Endothelial cell of umbilical vein (primary cell): Measurements from ENCODE around the gene BSG. TPM values are rescaled to one million over a fixed set of nuclear protein-coding genes. Genes with fewer than 3 reads are reported as not detected.

ENCODE experiments used
- BruUV-seq: library from RNA; stranded (reverse); fragments of 400-500 nt; replicated peaks from 2 replicates; lab custom pipeline; 2021; lab: Mats Ljungman, UMichigan
- CTCF ChIA-PET: fragments of 300-600, 350-600 bp; sonication (Branson Sonifier 250); formaldehyde crosslinking; loops from one replicate; lab custom pipeline; 2021; ENCODE audit warnings: antibody characterized with exemption, inconsistent platforms; lab: Charles Lee
- POLR2A ChIA-PET: fragments of 300-600, 350-600 bp; sonication (Branson Sonifier 250); formaldehyde crosslinking; loops from one replicate; lab custom pipeline; 2021; ENCODE audit warnings: antibody characterized with exemption, inconsistent platforms; lab: Charles Lee
- DNase-seq: peaks from one replicate; pipeline ENCODE4 v3.0.0-alpha.2; 2011; ENCODE audit warnings: low read depth, low spot score
- FAIRE-seq: peaks from 2 replicates; lab custom pipeline; 2011; peaks lifted over from hg19 to GRCh38; lab: Jason Lieb, UNC
- H2AFZ ChIP-seq: 2 replicates; pipeline ENCODE4 v1.6.0; 2012; ENCODE audit warnings: low read depth, low read length, control low read depth, inconsistent platforms
- H3K27ac ChIP-seq: 2 replicates; pipeline ENCODE4 v1.5.1; 2011; ENCODE audit warnings: low read depth, mild to moderate bottlenecking, control low read depth, low read length, moderate library complexity; ENCODE audit not compliant: insufficient read depth
- H3K27me3 ChIP-seq, 2 experiments: 2 replicates each; pipeline versions ENCODE4 v1.6.0 to v1.6.1; 2011; ENCODE audit warnings: low read length in 2 of 2, mixed read lengths in 1 of 2; ENCODE audit not compliant: control insufficient read depth in 2 of 2, insufficient read depth in 2 of 2
- H3K36me3 ChIP-seq, 2 experiments: 2 replicates in 1 of 2; 3 replicates in 1 of 2; pipeline ENCODE4 v1.5.1; 2011; ENCODE audit warnings: low read length in 2 of 2, mild to moderate bottlenecking in 1 of 2, moderate library complexity in 1 of 2; ENCODE audit not compliant: control insufficient read depth in 2 of 2, insufficient read depth in 2 of 2; ENCODE audit errors: extremely low read depth in 1 of 2
- H3K4me1 ChIP-seq: 3 replicates; pipeline ENCODE4 v1.5.1; 2011; ENCODE audit warnings: mild to moderate bottlenecking, low read length; ENCODE audit not compliant: control insufficient read depth, insufficient read depth; ENCODE audit errors: extremely low read depth
- H3K4me2 ChIP-seq: 2 replicates; pipeline ENCODE4 v1.6.1; 2011; ENCODE audit warnings: low read length, control low read depth, mixed read lengths; ENCODE audit not compliant: insufficient read depth
- H3K4me3 ChIP-seq, 3 experiments: fragments of 200-600 bp in 1 of 3; sonication (generic), shearing (Covaris generic) in 1 of 3; replicated peaks in 1 of 3; 2 replicates each; pipeline ENCODE4 v1.5.1; 2011 to 2016; ENCODE audit warnings: control low read depth in 3 of 3, low read length in 3 of 3, mild to moderate bottlenecking in 2 of 3, inconsistent platforms in 1 of 3, low read depth in 1 of 3, moderate library complexity in 1 of 3; ENCODE audit not compliant: insufficient read depth in 1 of 3
- H3K79me2 ChIP-seq: 2 replicates; pipeline ENCODE4 v1.6.0; 2012; ENCODE audit warnings: low read length, inconsistent platforms; ENCODE audit not compliant: control insufficient read depth, insufficient read depth
- H3K9ac ChIP-seq: replicated peaks from 2 replicates; pipeline ENCODE3; 2011; ENCODE audit warnings: low read length, control low read depth; ENCODE audit not compliant: insufficient read depth; ENCODE audit errors: extremely low read depth
- H3K9me1 ChIP-seq: replicated peaks from 3 replicates; pipeline ENCODE4 v1.6.0; 2011; ENCODE audit warnings: mild to moderate bottlenecking, low read length; ENCODE audit not compliant: control insufficient read depth, insufficient read depth; ENCODE audit errors: extremely low read depth
- H3K9me3 ChIP-seq: replicated peaks from 2 replicates; pipeline ENCODE4 v1.5.1; 2012; ENCODE audit warnings: low read length, inconsistent platforms; ENCODE audit not compliant: control insufficient read depth, insufficient read depth
- H4K20me1 ChIP-seq: replicated peaks from 2 replicates; pipeline ENCODE3; 2011; ENCODE audit warnings: mild to moderate bottlenecking, low read length; ENCODE audit not compliant: control insufficient read depth, insufficient read depth; ENCODE audit errors: extremely low read depth
- EZH2 ChIP-seq: IDR thresholded peaks from 2 replicates; pipeline ENCODE4 v1.6.1; 2012; ENCODE audit warnings: borderline replicate concordance, low read depth, mild to moderate bottlenecking, moderate library complexity, low read length, inconsistent platforms; ENCODE audit not compliant: severe bottlenecking
- FOS ChIP-seq: IDR thresholded peaks from 2 replicates; pipeline ENCODE4 v1.6.1; 2011; ENCODE audit warnings: mild to moderate bottlenecking, low read length, moderate library complexity, borderline replicate concordance; ENCODE audit not compliant: insufficient read depth
- GATA2 ChIP-seq: IDR thresholded peaks from 2 replicates; pipeline ENCODE4 v1.7.0; 2011; ENCODE audit warnings: low read depth, mild to moderate bottlenecking, moderate library complexity, mixed read lengths, low read length; ENCODE audit not compliant: insufficient read length, insufficient read depth
- JUN ChIP-seq: IDR thresholded peaks from 2 replicates; pipeline ENCODE4 v1.6.1; 2011; ENCODE audit warnings: borderline replicate concordance, low read depth; ENCODE audit not compliant: insufficient read length, insufficient read depth
- MYC ChIP-seq: IDR thresholded peaks from one replicate; pipeline ENCODE4 v1.6.1; 2011; ENCODE audit warnings: mild to moderate bottlenecking, low read depth, low read length
- POLR2A ChIP-seq: IDR thresholded peaks from 2 replicates; pipeline ENCODE4 v1.6.1; 2012; ENCODE audit warnings: low read depth, mild to moderate bottlenecking, control low read depth, low read length
- POLR2AphosphoS5 ChIP-seq: IDR thresholded peaks from 2 replicates; pipeline ENCODE4 v1.6.1; 2012; ENCODE audit warnings: low read depth, mild to moderate bottlenecking, control low read depth, low read length, moderate library complexity; ENCODE audit not compliant: insufficient read depth
- dilution Hi-C: fragments of 300-500 bp; cut with MboI; formaldehyde crosslinking; loops from one replicate; pipeline ENCODE4 v1.15.0; 2019; ENCODE audit warnings: low sequenced_read_pairs; ENCODE audit not compliant: extremely low pct_ligation_motif_present
- intact Hi-C: fragments of 100-400 bp; cut with micrococcal nuclease; formaldehyde crosslinking; loops from one replicate; pipeline ENCODE4 v1.10.0; 2022
- polyA plus RNA-seq, 4 experiments: library from polyadenylated mRNA; depleted of rRNA in 3 of 4; stranded (reverse) in 3 of 4; unstranded in 1 of 4; fragments of >200 nt; gene quantifications; 2 replicates each; pipeline versions ENCODE4 v1.2.1 to v1.2.3, GENCODE V29; 2011 to 2012; ENCODE audit warnings: missing spikeins in 1 of 4
- total RNA-seq: library from RNA; stranded (reverse); gene quantifications from 2 replicates; pipeline ENCODE4 v1.2.3, GENCODE V29; 2021
- TF ChIP-seq, protein P1 (sequence below), 2 donors: IDR thresholded peaks; 1 replicate in 1 of 2; 2 replicates in 1 of 2; pipeline ENCODE4 v1.5.1; 2011; ENCODE audit warnings: low read length in 2 of 2, mild to moderate bottlenecking in 2 of 2, moderate library complexity in 2 of 2, control low read depth in 1 of 2, inconsistent platforms in 1 of 2, low read depth in 1 of 2; ENCODE audit not compliant: insufficient read depth in 1 of 2; ENCODE audit errors: extremely low read depth in 1 of 2
- TF ChIP-seq, protein P2 (sequence below): IDR thresholded peaks from 2 replicates; pipeline ENCODE4 v1.6.1; 2011; ENCODE audit not compliant: insufficient read depth, insufficient read length

BSG gene
- total and polyA plus RNA-seq, 2 donors (not counting 3 experiments of a cell fraction or from before 2014, with no cell fraction given) = 485 to 661 TPM

DNA sequence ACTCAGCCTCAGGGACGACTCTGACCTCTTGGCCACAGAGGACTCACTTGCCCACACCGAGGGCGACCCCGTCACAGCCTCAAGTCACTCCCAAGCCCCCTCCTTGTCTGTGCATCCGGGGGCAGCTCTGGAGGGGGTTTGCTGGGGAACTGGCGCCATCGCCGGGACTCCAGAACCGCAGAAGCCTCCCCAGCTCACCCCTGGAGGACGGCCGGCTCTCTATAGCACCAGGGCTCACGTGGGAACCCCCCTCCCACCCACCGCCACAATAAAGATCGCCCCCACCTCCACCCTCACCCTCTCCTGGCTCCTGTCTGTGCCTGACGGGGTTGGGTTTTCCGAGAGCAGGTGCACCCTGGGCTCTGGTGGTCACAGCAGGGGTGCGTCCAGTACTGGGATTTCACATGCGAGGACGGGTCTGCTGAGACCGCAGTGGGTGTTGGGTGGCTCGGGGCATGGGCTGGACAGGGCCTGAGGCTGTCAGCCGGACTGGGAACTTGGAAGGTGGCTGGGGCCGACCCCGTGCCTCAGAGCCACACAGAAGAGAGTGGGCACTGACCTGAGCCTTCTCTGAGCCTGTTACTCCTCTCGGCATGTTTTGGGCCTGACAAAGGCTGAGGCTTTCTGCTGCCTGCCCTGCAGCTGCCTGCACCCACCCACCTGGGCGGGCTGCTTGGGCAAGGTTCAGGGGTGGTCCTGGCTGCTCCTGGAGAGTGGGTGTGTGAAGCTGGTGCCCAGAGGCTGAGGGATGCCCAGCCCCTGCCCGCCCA, 11.0 kb downstream of the BSG start:
- Histone ChIP-seq H3K27me3 (peaks cover 0 to under 1% of the 10 kb centered on the region in 2 experiments), H3K4me1 (no peaks in the 10 kb centered on the region), H3K9ac (no peak overlapping the region), H2AFZ (no peak overlapping the region), H4K20me1 (no peaks in the 10 kb centered on the region), H3K9me3 (no peaks in the 10 kb centered on the region), H3K4me2 (no peak overlapping the region), H3K9me1 (no peaks in the 10 kb centered on the region), H3K4me3 (no peak overlapping the region), H3K79me2 (peaks cover 18% of the 10 kb centered on the region), H3K27ac (no peak overlapping the region), H3K36me3 (peaks cover 2 to 28% of the 10 kb centered on the region in 2 experiments)
- dilution Hi-C loops = no loop called here
- ChIA-PET POLR2A (interaction anchor here (1.2 kb wide), 1 partner anchor 9 kb away, joined by 3 read pairs; no protein-coding TSS in a partner anchor), CTCF (interaction anchor here (0.7 to 1.7 kb wide), 12 partner anchors 8 to 151 kb away, joined by 3 to 21 read pairs (median 6); no protein-coding TSS in a partner anchor)
- TSS peak; percentile 95 for BruUV-seq
- DNase-seq = no peak
- FAIRE-seq = no peak
- no peak for TF ChIP-seq MYC
- TF ChIP-seq EZH2 = no peak
- no peak for TF ChIP-seq POLR2A
- no peak for TF ChIP-seq POLR2AphosphoS5
- TF ChIP-seq, protein P1, sequence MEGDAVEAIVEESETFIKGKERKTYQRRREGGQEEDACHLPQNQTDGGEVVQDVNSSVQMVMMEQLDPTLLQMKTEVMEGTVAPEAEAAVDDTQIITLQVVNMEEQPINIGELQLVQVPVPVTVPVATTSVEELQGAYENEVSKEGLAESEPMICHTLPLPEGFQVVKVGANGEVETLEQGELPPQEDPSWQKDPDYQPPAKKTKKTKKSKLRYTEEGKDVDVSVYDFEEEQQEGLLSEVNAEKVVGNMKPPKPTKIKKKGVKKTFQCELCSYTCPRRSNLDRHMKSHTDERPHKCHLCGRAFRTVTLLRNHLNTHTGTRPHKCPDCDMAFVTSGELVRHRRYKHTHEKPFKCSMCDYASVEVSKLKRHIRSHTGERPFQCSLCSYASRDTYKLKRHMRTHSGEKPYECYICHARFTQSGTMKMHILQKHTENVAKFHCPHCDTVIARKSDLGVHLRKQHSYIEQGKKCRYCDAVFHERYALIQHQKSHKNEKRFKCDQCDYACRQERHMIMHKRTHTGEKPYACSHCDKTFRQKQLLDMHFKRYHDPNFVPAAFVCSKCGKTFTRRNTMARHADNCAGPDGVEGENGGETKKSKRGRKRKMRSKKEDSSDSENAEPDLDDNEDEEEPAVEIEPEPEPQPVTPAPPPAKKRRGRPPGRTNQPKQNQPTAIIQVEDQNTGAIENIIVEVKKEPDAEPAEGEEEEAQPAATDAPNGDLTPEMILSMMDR (IDR thresholded peaks at IDR 0.05; ENCODE audit: extremely low read depth in 1 of 2, insufficient read depth in 1 of 2, low read depth in 1 of 2, low read length in 2 of 2) = no peak
- no peak for TF ChIP-seq GATA2
- TF ChIP-seq FOS = no peak
- TF ChIP-seq, protein P2, sequence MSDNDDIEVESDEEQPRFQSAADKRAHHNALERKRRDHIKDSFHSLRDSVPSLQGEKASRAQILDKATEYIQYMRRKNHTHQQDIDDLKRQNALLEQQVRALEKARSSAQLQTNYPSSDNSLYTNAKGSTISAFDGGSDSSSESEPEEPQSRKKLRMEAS = no peak
- TF ChIP-seq JUN = no peak
- intact Hi-C loops = no loop called here
